Endothelial cell of umbilical vein (primary cell): ENCODE results near the gene PAIP2B. TPM values are rescaled to one million over a fixed set of nuclear protein-coding genes. Genes with fewer than 3 reads are reported as not detected.

Experiments used
- BruUV-seq: library from RNA; stranded (reverse); fragments of 400-500 nt; replicated peaks from 2 replicates; lab custom pipeline; 2021; lab: Mats Ljungman, UMichigan
- CTCF ChIA-PET: fragments of 300-600, 350-600 bp; sonication (Branson Sonifier 250); formaldehyde crosslinking; loops from one replicate; lab custom pipeline; 2021; ENCODE audit warnings: antibody characterized with exemption, inconsistent platforms; lab: Charles Lee
- POLR2A ChIA-PET: fragments of 300-600, 350-600 bp; sonication (Branson Sonifier 250); formaldehyde crosslinking; loops from one replicate; lab custom pipeline; 2021; ENCODE audit warnings: antibody characterized with exemption, inconsistent platforms; lab: Charles Lee
- DNase-seq: peaks from one replicate; pipeline ENCODE4 v3.0.0-alpha.2; 2011; ENCODE audit warnings: low read depth, low spot score
- FAIRE-seq: peaks from 2 replicates; lab custom pipeline; 2011; peaks lifted over from hg19 to GRCh38; lab: Jason Lieb, UNC
- H2AFZ ChIP-seq: 2 replicates; pipeline ENCODE4 v1.6.0; 2012; ENCODE audit warnings: low read depth, low read length, control low read depth, inconsistent platforms
- H3K27ac ChIP-seq: 2 replicates; pipeline ENCODE4 v1.5.1; 2011; ENCODE audit warnings: low read depth, mild to moderate bottlenecking, control low read depth, low read length, moderate library complexity; ENCODE audit not compliant: insufficient read depth
- H3K27me3 ChIP-seq, 2 experiments: 2 replicates each; pipeline versions ENCODE4 v1.6.0 to v1.6.1; 2011; ENCODE audit warnings: low read length in 2 of 2, mixed read lengths in 1 of 2; ENCODE audit not compliant: control insufficient read depth in 2 of 2, insufficient read depth in 2 of 2
- H3K36me3 ChIP-seq, 2 experiments: 2 replicates in 1 of 2; 3 replicates in 1 of 2; pipeline ENCODE4 v1.5.1; 2011; ENCODE audit warnings: low read length in 2 of 2, mild to moderate bottlenecking in 1 of 2, moderate library complexity in 1 of 2; ENCODE audit not compliant: control insufficient read depth in 2 of 2, insufficient read depth in 2 of 2; ENCODE audit errors: extremely low read depth in 1 of 2
- H3K4me1 ChIP-seq: 3 replicates; pipeline ENCODE4 v1.5.1; 2011; ENCODE audit warnings: mild to moderate bottlenecking, low read length; ENCODE audit not compliant: control insufficient read depth, insufficient read depth; ENCODE audit errors: extremely low read depth
- H3K4me2 ChIP-seq: 2 replicates; pipeline ENCODE4 v1.6.1; 2011; ENCODE audit warnings: low read length, control low read depth, mixed read lengths; ENCODE audit not compliant: insufficient read depth
- H3K4me3 ChIP-seq, 3 experiments: fragments of 200-600 bp in 1 of 3; sonication (generic), shearing (Covaris generic) in 1 of 3; replicated peaks in 1 of 3; 2 replicates each; pipeline ENCODE4 v1.5.1; 2011 to 2016; ENCODE audit warnings: control low read depth in 3 of 3, low read length in 3 of 3, mild to moderate bottlenecking in 2 of 3, inconsistent platforms in 1 of 3, low read depth in 1 of 3, moderate library complexity in 1 of 3; ENCODE audit not compliant: insufficient read depth in 1 of 3
- H3K79me2 ChIP-seq: 2 replicates; pipeline ENCODE4 v1.6.0; 2012; ENCODE audit warnings: low read length, inconsistent platforms; ENCODE audit not compliant: control insufficient read depth, insufficient read depth
- H3K9ac ChIP-seq: replicated peaks from 2 replicates; pipeline ENCODE3; 2011; ENCODE audit warnings: low read length, control low read depth; ENCODE audit not compliant: insufficient read depth; ENCODE audit errors: extremely low read depth
- H3K9me1 ChIP-seq: replicated peaks from 3 replicates; pipeline ENCODE4 v1.6.0; 2011; ENCODE audit warnings: mild to moderate bottlenecking, low read length; ENCODE audit not compliant: control insufficient read depth, insufficient read depth; ENCODE audit errors: extremely low read depth
- H3K9me3 ChIP-seq: replicated peaks from 2 replicates; pipeline ENCODE4 v1.5.1; 2012; ENCODE audit warnings: low read length, inconsistent platforms; ENCODE audit not compliant: control insufficient read depth, insufficient read depth
- H4K20me1 ChIP-seq: replicated peaks from 2 replicates; pipeline ENCODE3; 2011; ENCODE audit warnings: mild to moderate bottlenecking, low read length; ENCODE audit not compliant: control insufficient read depth, insufficient read depth; ENCODE audit errors: extremely low read depth
- EZH2 ChIP-seq: IDR thresholded peaks from 2 replicates; pipeline ENCODE4 v1.6.1; 2012; ENCODE audit warnings: borderline replicate concordance, low read depth, mild to moderate bottlenecking, moderate library complexity, low read length, inconsistent platforms; ENCODE audit not compliant: severe bottlenecking
- FOS ChIP-seq: IDR thresholded peaks from 2 replicates; pipeline ENCODE4 v1.6.1; 2011; ENCODE audit warnings: mild to moderate bottlenecking, low read length, moderate library complexity, borderline replicate concordance; ENCODE audit not compliant: insufficient read depth
- GATA2 ChIP-seq: IDR thresholded peaks from 2 replicates; pipeline ENCODE4 v1.7.0; 2011; ENCODE audit warnings: low read depth, mild to moderate bottlenecking, moderate library complexity, mixed read lengths, low read length; ENCODE audit not compliant: insufficient read length, insufficient read depth
- JUN ChIP-seq: IDR thresholded peaks from 2 replicates; pipeline ENCODE4 v1.6.1; 2011; ENCODE audit warnings: borderline replicate concordance, low read depth; ENCODE audit not compliant: insufficient read length, insufficient read depth
- MAX ChIP-seq: IDR thresholded peaks from 2 replicates; pipeline ENCODE4 v1.6.1; 2011; ENCODE audit not compliant: insufficient read depth, insufficient read length
- MYC ChIP-seq: IDR thresholded peaks from one replicate; pipeline ENCODE4 v1.6.1; 2011; ENCODE audit warnings: mild to moderate bottlenecking, low read depth, low read length
- POLR2A ChIP-seq: IDR thresholded peaks from 2 replicates; pipeline ENCODE4 v1.6.1; 2012; ENCODE audit warnings: low read depth, mild to moderate bottlenecking, control low read depth, low read length
- POLR2AphosphoS5 ChIP-seq: IDR thresholded peaks from 2 replicates; pipeline ENCODE4 v1.6.1; 2012; ENCODE audit warnings: low read depth, mild to moderate bottlenecking, control low read depth, low read length, moderate library complexity; ENCODE audit not compliant: insufficient read depth
- dilution Hi-C: fragments of 300-500 bp; cut with MboI; formaldehyde crosslinking; loops from one replicate; pipeline ENCODE4 v1.15.0; 2019; ENCODE audit warnings: low sequenced_read_pairs; ENCODE audit not compliant: extremely low pct_ligation_motif_present
- intact Hi-C: fragments of 100-400 bp; cut with micrococcal nuclease; formaldehyde crosslinking; loops from one replicate; pipeline ENCODE4 v1.10.0; 2022
- polyA plus RNA-seq, 4 experiments: library from polyadenylated mRNA; depleted of rRNA in 3 of 4; stranded (reverse) in 3 of 4; unstranded in 1 of 4; fragments of >200 nt; gene quantifications; 2 replicates each; pipeline versions ENCODE4 v1.2.1 to v1.2.3, GENCODE V29; 2011 to 2012; ENCODE audit warnings: missing spikeins in 1 of 4
- total RNA-seq: library from RNA; stranded (reverse); gene quantifications from 2 replicates; pipeline ENCODE4 v1.2.3, GENCODE V29; 2021
- TF ChIP-seq, protein P1 (sequence below), 2 donors: IDR thresholded peaks; 1 replicate in 1 of 2; 2 replicates in 1 of 2; pipeline ENCODE4 v1.5.1; 2011; ENCODE audit warnings: low read length in 2 of 2, mild to moderate bottlenecking in 2 of 2, moderate library complexity in 2 of 2, control low read depth in 1 of 2, inconsistent platforms in 1 of 2, low read depth in 1 of 2; ENCODE audit not compliant: insufficient read depth in 1 of 2; ENCODE audit errors: extremely low read depth in 1 of 2

PAIP2B gene
- total and polyA plus RNA-seq, 2 donors (not counting 3 experiments of a cell fraction or from before 2014, with no cell fraction given), result 0.21 to 0.62 TPM

DNA sequence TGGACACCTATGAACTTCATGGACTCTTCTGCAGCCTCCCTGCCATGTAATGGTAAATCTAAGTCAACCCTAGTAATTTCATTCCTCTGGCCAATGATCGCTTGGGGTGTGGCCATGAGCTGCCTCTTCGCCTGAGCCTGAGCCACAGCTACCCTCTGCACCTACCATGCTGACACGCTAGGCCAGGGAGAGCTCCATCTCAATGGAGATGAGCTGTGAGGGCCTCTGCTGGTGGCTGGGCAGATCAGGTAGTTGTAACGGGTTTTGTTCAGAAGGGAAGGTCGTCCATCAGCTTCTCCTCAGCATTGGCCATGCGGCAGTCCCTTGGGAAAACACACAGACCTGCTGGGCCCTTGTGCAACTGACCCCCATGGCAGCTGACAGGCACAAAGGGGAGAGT, 72.1 kb downstream of the PAIP2B start:
- POLR2A ChIA-PET, result no interaction called here

More for the DNA sequence above, 72.1 kb downstream of the PAIP2B start:
- Histone ChIP-seq H2AFZ (no peak overlapping the region), H3K9me3 (no peaks in the 10 kb centered on the region), H3K36me3 (no peaks in the 10 kb centered on the region), H3K9ac (no peak overlapping the region), H4K20me1 (no peaks in the 10 kb centered on the region), H3K27ac (no peak overlapping the region), H3K79me2 (no peaks in the 10 kb centered on the region), H3K4me2 (no peak overlapping the region), H3K9me1 (no peaks in the 10 kb centered on the region), H3K4me1 (no peaks in the 10 kb centered on the region), H3K4me3 (no peak overlapping the region), H3K27me3 (peaks cover 0 to 7% of the 10 kb centered on the region in 2 experiments)
- TF ChIP-seq FOS (no peak), EZH2 (no peak), POLR2A (no peak), JUN (no peak), MYC (no peak), GATA2 (no peak), POLR2AphosphoS5 (no peak), MAX (no peak)
- TF ChIP-seq, protein P1, sequence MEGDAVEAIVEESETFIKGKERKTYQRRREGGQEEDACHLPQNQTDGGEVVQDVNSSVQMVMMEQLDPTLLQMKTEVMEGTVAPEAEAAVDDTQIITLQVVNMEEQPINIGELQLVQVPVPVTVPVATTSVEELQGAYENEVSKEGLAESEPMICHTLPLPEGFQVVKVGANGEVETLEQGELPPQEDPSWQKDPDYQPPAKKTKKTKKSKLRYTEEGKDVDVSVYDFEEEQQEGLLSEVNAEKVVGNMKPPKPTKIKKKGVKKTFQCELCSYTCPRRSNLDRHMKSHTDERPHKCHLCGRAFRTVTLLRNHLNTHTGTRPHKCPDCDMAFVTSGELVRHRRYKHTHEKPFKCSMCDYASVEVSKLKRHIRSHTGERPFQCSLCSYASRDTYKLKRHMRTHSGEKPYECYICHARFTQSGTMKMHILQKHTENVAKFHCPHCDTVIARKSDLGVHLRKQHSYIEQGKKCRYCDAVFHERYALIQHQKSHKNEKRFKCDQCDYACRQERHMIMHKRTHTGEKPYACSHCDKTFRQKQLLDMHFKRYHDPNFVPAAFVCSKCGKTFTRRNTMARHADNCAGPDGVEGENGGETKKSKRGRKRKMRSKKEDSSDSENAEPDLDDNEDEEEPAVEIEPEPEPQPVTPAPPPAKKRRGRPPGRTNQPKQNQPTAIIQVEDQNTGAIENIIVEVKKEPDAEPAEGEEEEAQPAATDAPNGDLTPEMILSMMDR (IDR thresholded peaks at IDR 0.05; ENCODE audit: extremely low read depth in 1 of 2, insufficient read depth in 1 of 2, low read depth in 1 of 2, low read length in 2 of 2), result no peak
- DNase-seq (no peak), FAIRE-seq (no peak)
- CTCF ChIA-PET, result interaction anchor here (0.7 to 2.1 kb wide), 4 partner anchors 15 to 188 kb away, joined by 3 to 24 read pairs (median 3); no protein-coding TSS in a partner anchor
- dilution Hi-C loops, result no loop called here
- intact Hi-C loops, result loop anchor here (5.0 kb wide), 1 partner anchor 178 kb away; the partner anchor contains the start of gene ZNF638
- no TSS peak for BruUV-seq
